ENCODE results near the gene AVPI1.

AVPI1 gene, protein sequence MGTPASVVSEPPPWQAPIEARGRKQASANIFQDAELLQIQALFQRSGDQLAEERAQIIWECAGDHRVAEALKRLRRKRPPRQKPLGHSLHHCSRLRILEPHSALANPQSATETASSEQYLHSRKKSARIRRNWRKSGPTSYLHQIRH

DNA sequence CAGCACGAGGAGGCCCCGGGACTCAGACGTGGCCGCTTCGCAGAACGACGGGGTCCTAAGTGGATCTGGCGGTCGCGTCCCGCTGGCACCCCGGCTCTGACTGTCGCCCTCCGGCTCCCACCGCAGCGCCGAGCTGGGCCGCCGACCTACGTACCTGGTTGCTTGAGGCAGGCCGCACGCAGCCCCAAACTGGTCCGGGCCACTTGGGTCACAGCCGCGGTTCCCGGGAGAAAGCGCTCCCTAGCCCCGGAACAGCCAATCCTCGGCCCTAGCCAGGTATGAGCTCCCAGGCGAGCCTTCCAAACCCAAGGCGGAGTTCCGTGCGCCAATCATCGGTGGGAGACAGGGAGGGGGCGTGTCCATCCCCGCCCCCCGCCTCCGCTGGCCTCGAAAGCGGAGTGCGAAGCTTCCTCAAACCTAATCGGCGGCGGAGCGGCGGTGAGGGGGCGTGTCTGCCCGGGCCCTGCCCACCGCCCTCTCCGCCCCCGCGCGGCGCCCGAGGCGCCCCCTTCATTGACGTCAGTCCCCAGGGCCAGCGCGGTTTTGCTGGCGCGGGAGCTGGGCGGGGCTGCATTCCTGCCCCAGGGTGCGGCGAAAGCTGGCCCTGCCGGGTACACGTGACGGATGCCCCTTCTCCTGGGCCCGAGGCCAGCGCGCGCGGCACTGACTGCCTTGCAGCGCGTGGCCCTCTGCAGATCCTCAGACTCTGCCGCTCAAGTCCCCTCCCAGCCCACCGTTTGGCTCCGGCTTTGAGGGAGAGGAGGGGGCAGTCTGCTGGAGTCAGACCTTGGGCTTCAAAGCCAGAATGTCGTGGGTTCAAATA, at the start of gene AVPI1:
Gene AVPI1, minus strand, starts transcription at position 280 of the 823 bp plus-strand sequence. CDS start 7,336 bp downstream, outside the sequence.
- peak; percentile 97 for DNase-seq

DNA sequence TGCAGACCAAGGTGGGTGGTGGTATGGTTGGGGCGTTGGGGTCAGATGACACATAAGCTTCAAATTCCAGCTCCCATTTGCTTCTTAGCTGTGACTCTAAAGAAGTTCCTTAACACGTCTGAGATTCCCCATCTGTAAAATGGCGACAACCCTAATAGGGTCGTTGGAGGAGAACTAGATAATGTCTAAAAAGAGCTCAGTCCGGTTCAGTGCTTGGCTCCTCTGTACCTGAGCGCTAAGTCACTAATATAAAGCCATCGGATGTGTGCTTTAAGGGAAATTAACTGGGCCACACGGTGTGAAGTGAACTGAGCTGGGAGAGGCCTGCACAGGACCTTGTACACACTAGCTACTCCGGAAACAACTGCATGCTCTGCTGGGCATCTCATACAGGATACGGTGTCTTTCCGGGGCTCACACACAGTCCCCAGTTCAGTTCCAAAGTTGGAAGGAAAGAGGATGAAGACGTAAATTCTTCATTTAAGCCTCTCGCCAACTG, 49.4 kb upstream of the AVPI1 start:
- no peak for DNase-seq

DNA sequence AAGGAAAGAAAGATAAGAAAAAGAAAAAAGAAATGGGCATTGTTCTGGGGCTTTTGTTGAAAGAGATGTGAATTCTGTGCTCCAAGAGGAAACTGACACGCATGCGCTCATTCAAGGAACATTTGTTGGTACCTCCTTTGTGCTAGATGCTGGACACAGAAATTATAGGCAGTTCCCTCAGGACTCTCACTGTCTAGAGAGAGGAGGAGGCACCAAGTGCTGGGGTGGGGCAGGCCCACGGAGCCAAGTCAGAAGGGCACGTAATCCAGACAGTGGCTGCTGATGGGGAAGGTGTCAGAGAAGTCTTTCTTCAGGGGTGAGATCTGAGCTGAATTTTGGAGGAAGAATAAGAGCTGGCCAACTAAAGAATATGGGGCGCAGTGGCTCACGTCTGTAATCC, 47.0 kb upstream of the AVPI1 start:
- no peak for DNase-seq

DNA sequence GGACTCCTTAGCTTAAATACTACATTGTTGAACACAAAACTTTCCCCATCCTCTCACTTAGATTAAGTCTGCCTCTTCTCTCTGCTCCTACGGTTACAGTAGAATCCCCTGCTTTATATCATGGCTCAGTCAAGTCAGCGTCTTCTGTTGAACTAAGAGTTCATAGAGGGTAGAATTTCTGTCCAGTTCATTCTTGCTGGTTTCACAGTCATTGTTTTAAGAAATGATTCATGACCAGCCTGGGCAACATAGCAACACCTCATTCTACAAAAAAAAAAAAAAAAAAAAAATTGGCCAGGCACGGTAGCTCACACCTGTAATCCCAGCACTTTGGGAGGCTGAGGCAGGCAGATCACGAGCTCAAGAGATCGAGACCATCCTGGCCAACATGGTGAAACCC, 46.2 kb upstream of the AVPI1 start:
- no peak for DNase-seq

GRCh38 chr10:97732052-97732359, 45.0 kb upstream of the AVPI1 start:
- DNase-seq = no peak

GRCh38 chr10:97731346-97732051, 44.5 kb upstream of the AVPI1 start:
- peak; percentile 75 for DNase-seq

GRCh38 chr10:97729014-97729413, 42.0 kb upstream of the AVPI1 start:
- DNase-seq = no peak

DNA sequence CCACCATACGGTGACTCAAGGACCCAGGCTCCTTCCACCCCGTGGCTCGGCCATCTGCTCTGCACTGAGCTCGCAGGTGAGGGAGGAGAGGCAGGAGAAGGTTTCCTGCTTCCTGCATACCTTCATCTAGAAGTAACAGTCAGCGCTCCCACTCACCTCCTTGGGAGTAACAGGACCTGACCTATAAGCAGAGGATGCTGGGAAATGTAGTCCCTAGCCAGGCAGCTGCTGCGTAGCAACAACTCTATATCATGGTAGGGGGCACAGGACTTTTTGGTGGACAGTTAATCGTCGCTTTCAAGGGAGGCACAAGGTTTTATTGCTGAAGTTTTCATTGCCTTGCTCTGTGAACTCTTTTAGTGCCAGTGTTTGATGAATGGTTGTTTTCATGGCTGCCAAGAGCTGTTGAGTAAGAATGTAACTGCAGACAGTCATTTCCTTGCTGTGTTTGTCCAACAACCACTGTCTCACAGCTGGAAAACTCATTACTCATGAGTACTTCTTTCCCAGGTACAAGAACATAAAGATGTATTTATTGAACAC, 39.7 kb upstream of the AVPI1 start:
- DNase-seq = no peak

DNA sequence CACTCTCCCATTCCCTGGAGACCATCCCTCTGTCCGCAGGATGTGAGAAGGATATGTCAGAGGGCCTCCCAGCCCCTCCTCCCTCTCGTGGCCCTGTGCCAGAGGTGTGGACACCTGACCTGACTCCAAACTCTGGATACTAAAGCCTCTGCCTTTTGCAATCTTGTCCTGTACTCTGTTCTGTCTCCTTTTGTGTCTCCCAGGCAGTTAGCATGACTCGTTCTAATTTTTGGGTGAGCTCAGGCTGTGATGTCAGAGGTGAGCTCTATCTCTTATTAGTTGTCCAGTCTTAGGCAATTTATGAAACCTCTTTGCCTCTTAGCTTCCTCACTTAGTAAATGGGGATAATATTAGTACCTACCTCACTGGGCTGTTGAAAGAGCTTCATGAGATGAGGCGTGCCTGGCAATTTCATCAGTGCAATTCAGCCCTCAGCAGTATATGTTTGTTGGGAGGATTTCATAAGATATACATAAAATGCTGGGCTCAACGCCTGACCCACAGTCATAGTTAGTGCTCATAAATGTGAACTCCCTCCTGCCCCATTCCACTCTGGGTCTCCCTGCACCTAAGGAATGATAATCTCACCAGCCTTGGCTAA, 37.4 kb upstream of the AVPI1 start:
- DNase-seq = no peak

DNA sequence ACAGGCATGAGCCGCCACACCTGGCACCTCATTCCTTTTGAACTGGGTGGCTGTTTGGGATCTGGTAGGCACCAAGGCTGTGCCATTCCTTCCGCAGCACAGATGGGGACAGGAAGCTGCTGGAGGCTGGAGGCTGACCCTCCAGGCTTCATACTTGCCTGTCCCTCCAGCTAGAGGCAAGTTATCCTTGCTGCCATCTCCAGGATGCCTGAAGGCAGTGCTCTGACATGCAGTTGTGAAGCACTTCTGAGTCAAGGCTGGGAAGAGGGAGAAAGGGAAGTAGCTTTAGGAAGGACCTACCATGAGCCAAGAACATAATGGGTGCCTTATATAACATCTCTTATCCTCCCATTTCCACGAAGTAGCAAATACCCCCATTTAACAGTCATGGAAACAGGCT, 36.0 kb upstream of the AVPI1 start:
- no peak for DNase-seq

DNA sequence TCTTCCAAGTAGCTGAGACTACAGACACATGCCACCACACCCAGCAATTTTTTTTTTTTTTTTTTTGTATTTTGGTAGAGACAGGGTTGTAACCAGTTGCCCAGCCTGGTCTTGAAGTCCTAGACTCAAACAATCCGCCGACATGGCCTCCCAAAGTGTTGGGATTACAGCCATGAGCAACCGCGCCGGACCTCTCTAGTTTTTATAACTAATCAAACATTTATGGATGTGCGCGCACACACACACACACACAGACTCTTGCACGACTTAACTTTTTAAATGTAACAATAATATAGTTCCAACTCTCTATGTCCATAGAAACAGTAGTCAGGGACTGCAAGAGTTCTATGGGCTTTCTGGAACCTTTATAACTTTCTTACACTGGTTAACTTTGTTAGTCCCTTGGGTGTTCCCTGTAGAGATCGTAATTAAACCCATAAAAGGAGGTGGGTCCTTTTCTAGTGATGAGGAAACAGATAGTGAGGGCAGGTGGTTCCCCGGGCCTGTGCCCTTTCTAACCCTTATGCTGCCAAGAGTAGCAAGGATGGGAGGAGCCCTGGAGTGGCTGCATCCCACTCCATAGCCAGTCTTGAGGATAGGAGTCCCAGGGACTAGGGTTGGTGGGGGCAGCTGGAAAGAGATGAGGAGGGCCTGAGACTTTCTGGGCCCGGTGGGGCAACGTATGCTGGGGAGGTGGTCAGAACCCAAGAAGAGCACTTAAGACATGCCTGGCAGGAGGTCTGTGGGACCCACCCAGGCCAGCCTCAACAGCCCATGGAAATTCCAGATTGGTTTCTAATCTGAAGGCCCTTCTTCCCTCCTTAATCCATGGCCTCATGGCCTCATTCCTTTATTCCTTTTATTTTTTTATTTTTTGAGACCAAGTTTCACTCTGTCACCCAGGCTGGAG, 35.1 kb upstream of the AVPI1 start:
- DNase-seq = no peak

DNA sequence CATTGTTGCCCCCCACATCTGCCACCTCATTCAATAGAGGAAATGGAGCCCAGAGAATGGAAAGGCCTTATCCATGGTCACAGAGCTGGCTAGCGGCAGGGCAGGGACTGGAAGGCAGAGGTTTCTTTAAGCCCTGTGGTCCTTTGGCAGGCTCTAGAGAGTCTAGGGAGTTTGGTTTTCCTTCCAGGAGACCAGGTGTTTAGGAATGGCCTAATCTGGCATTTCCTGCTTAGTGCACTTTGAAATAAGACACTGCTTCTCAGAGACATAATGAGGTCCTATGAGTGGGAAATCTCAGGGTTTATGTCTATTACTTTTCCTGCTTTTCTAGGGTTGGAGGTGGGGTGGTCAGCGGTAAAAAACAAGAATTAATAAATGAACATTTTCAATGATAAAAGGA, 32.6 kb upstream of the AVPI1 start:
- DNase-seq = no peak

GRCh38 chr10:97718659-97719142, 31.7 kb upstream of the AVPI1 start:
- no peak for DNase-seq

DNA sequence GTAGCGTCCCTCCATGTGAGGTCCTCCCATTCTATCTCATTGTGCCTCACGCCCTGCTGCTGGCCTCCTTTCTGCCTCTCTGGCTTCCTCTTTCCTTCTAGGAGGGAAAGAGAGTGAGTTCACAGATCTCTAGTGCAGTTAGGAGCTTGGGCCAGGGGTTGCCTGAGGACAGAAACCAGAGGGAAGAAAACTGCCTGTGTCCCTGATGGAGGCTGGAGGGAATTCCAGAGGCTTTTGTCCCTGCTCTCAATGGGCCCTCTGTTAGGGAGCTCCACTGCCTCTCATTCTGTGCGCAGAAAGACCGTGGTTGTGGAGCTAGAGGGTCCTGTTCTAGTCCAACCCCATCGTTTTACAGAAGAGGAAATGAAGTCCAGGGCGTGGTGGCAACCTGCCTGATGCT, 31.1 kb upstream of the AVPI1 start:
- no peak for DNase-seq

GRCh38 chr10:97717627-97718026, 30.6 kb upstream of the AVPI1 start:
- DNase-seq = no peak

GRCh38 chr10:97715259-97715874, 28.3 kb upstream of the AVPI1 start:
- DNase-seq = no peak

GRCh38 chr10:97714401-97715258, 27.6 kb upstream of the AVPI1 start:
- peak; percentile 71 for DNase-seq

GRCh38 chr10:97713826-97714400, 26.9 kb upstream of the AVPI1 start:
- DNase-seq = peak; percentile 86

GRCh38 chr10:97713339-97713825, 26.3 kb upstream of the AVPI1 start, which contains the start of gene MARVELD1:
TSS of gene MARVELD1 (plus strand) at chr10:97713730. CDS start at chr10:97713877, 147 bp downstream.
- DNase-seq = peak; percentile 69
